ENCODE results near the gene IGFBP7.

The IGFBP7 gene

GRCh38 chr4:57106181-57106580, 4.0 kb downstream of the IGFBP7 start:
- no peak for DNase-seq (ENCODE audit: low read depth)
- no peak overlapping the region for H3K4me3 ChIP-seq (ENCODE audit: low read length)
- no peaks in the 10 kb centered on the region for H3K27me3 ChIP-seq (replicated peaks; ENCODE audit: control insufficient read depth, insufficient read depth, low read length)
- H3K4me1 ChIP-seq (ENCODE audit: control insufficient read depth, insufficient read depth, low read length) = peaks cover 40% of the 10 kb centered on the region
- no peak overlapping the region for H3K9ac ChIP-seq (ENCODE audit: low read length)
- H3K36me3 ChIP-seq (ENCODE audit: control insufficient read depth, insufficient read depth, low read length, severe bottlenecking) = no peaks in the 10 kb centered on the region
- peaks cover 9% of the 10 kb centered on the region for H3K9me3 ChIP-seq (ENCODE audit: control insufficient read depth, low read length)

- H3K9ac ChIP-seq (ENCODE audit: low read length) = no peak overlapping the region
- peaks cover 34% of the 10 kb centered on the region for H3K4me1 ChIP-seq (ENCODE audit: control insufficient read depth, insufficient read depth, low read length)
- peak; percentile 47 for DNase-seq (ENCODE audit: low read depth)
- peaks cover 9% of the 10 kb centered on the region for H3K9me3 ChIP-seq (ENCODE audit: control insufficient read depth, low read length)
- H3K4me3 ChIP-seq (ENCODE audit: low read length) = no peak overlapping the region
- H3K36me3 ChIP-seq (ENCODE audit: control insufficient read depth, insufficient read depth, low read length, severe bottlenecking) = no peaks in the 10 kb centered on the region
- H3K27me3 ChIP-seq (replicated peaks; ENCODE audit: control insufficient read depth, insufficient read depth, low read length) = no peaks in the 10 kb centered on the region
Observed at GRCh38 chr4:57104706-57105560, 5.3 kb downstream of the IGFBP7 start.

- Histone ChIP-seq H3K4me1 (ENCODE audit: control insufficient read depth, insufficient read depth, low read length) (peaks cover 50% of the 10 kb centered on the region), H3K27me3 (replicated peaks; ENCODE audit: control insufficient read depth, insufficient read depth, low read length) (no peaks in the 10 kb centered on the region), H3K9me3 (ENCODE audit: control insufficient read depth, low read length) (peaks cover 9% of the 10 kb centered on the region), H3K4me3 (ENCODE audit: low read length) (no peak overlapping the region), H3K36me3 (ENCODE audit: control insufficient read depth, insufficient read depth, low read length, severe bottlenecking) (no peaks in the 10 kb centered on the region), H3K9ac (ENCODE audit: low read length) (peak overlapping the region; percentile 65)
- DNase-seq (ENCODE audit: low read depth) = peak; percentile 46
Observed at GRCh38 chr4:57103051-57103450, 7.1 kb downstream of the IGFBP7 start.

GRCh38 chr4:57102050-57102624, 8.0 kb downstream of the IGFBP7 start:
- no peaks in the 10 kb centered on the region for H3K36me3 ChIP-seq (ENCODE audit: control insufficient read depth, insufficient read depth, low read length, severe bottlenecking)
- DNase-seq (ENCODE audit: low read depth) = peak; percentile 89
- H3K4me1 ChIP-seq (ENCODE audit: control insufficient read depth, insufficient read depth, low read length) = peaks cover 60% of the 10 kb centered on the region
- H3K27me3 ChIP-seq (replicated peaks; ENCODE audit: control insufficient read depth, insufficient read depth, low read length) = no peaks in the 10 kb centered on the region
- H3K4me3 ChIP-seq (ENCODE audit: low read length) = no peak overlapping the region
- H3K9me3 ChIP-seq (ENCODE audit: control insufficient read depth, low read length) = peaks cover 3% of the 10 kb centered on the region
- H3K9ac ChIP-seq (ENCODE audit: low read length) = peak overlapping the region; percentile 65

GRCh38 chr4:57100979-57101651, 9.1 kb downstream of the IGFBP7 start:
- no peak overlapping the region for H3K9ac ChIP-seq (ENCODE audit: low read length)
- no peaks in the 10 kb centered on the region for H3K36me3 ChIP-seq (ENCODE audit: control insufficient read depth, insufficient read depth, low read length, severe bottlenecking)
- no peaks in the 10 kb centered on the region for H3K27me3 ChIP-seq (replicated peaks; ENCODE audit: control insufficient read depth, insufficient read depth, low read length)
- peak; percentile 68 for DNase-seq (ENCODE audit: low read depth)
- peaks cover 70% of the 10 kb centered on the region for H3K4me1 ChIP-seq (ENCODE audit: control insufficient read depth, insufficient read depth, low read length)
- no peaks in the 10 kb centered on the region for H3K9me3 ChIP-seq (ENCODE audit: control insufficient read depth, low read length)
- H3K4me3 ChIP-seq (ENCODE audit: low read length) = no peak overlapping the region

GRCh38 chr4:57099363-57099762, 10.8 kb downstream of the IGFBP7 start:
- H3K9me3 ChIP-seq (ENCODE audit: control insufficient read depth, low read length) = no peaks in the 10 kb centered on the region
- no peaks in the 10 kb centered on the region for H3K27me3 ChIP-seq (replicated peaks; ENCODE audit: control insufficient read depth, insufficient read depth, low read length)
- peak overlapping the region; percentile 36 for H3K9ac ChIP-seq (ENCODE audit: low read length)
- H3K36me3 ChIP-seq (ENCODE audit: control insufficient read depth, insufficient read depth, low read length, severe bottlenecking) = no peaks in the 10 kb centered on the region
- H3K4me1 ChIP-seq (ENCODE audit: control insufficient read depth, insufficient read depth, low read length) = peaks cover 79% of the 10 kb centered on the region
- DNase-seq (ENCODE audit: low read depth) = no peak
- H3K4me3 ChIP-seq (ENCODE audit: low read length) = no peak overlapping the region

- Histone ChIP-seq H3K4me1 (ENCODE audit: control insufficient read depth, insufficient read depth, low read length) (peaks cover 80% of the 10 kb centered on the region), H3K27me3 (replicated peaks; ENCODE audit: control insufficient read depth, insufficient read depth, low read length) (no peaks in the 10 kb centered on the region), H3K9ac (ENCODE audit: low read length) (peak overlapping the region; percentile 36), H3K9me3 (ENCODE audit: control insufficient read depth, low read length) (no peaks in the 10 kb centered on the region), H3K36me3 (ENCODE audit: control insufficient read depth, insufficient read depth, low read length, severe bottlenecking) (no peaks in the 10 kb centered on the region), H3K4me3 (ENCODE audit: low read length) (no peak overlapping the region)
- peak; percentile 91 for DNase-seq (ENCODE audit: low read depth)
Observed at GRCh38 chr4:57098941-57099340, 11.2 kb downstream of the IGFBP7 start.

GRCh38 chr4:57098415-57098814, 11.8 kb downstream of the IGFBP7 start:
- H3K4me3 ChIP-seq (ENCODE audit: low read length) = peak overlapping the region; percentile 11
- H3K27me3 ChIP-seq (replicated peaks; ENCODE audit: control insufficient read depth, insufficient read depth, low read length) = no peaks in the 10 kb centered on the region
- no peaks in the 10 kb centered on the region for H3K9me3 ChIP-seq (ENCODE audit: control insufficient read depth, low read length)
- H3K4me1 ChIP-seq (ENCODE audit: control insufficient read depth, insufficient read depth, low read length) = peaks cover 82% of the 10 kb centered on the region
- H3K9ac ChIP-seq (ENCODE audit: low read length) = peak overlapping the region; percentile 36
- no peaks in the 10 kb centered on the region for H3K36me3 ChIP-seq (ENCODE audit: control insufficient read depth, insufficient read depth, low read length, severe bottlenecking)
- DNase-seq (ENCODE audit: low read depth) = no peak

- H3K4me3 ChIP-seq (ENCODE audit: low read length) = no peak overlapping the region
- DNase-seq (ENCODE audit: low read depth) = no peak
- no peaks in the 10 kb centered on the region for H3K36me3 ChIP-seq (ENCODE audit: control insufficient read depth, insufficient read depth, low read length, severe bottlenecking)
- H3K9ac ChIP-seq (ENCODE audit: low read length) = peak overlapping the region; percentile 36
- peaks cover 75% of the 10 kb centered on the region for H3K4me1 ChIP-seq (ENCODE audit: control insufficient read depth, insufficient read depth, low read length)
- no peaks in the 10 kb centered on the region for H3K9me3 ChIP-seq (ENCODE audit: control insufficient read depth, low read length)
- no peaks in the 10 kb centered on the region for H3K27me3 ChIP-seq (replicated peaks; ENCODE audit: control insufficient read depth, insufficient read depth, low read length)
Observed at GRCh38 chr4:57097711-57098110, 12.5 kb downstream of the IGFBP7 start.

GRCh38 chr4:57095956-57096355, 14.2 kb downstream of the IGFBP7 start:
- H3K4me1 ChIP-seq (ENCODE audit: control insufficient read depth, insufficient read depth, low read length) = peaks cover 60% of the 10 kb centered on the region
- H3K27me3 ChIP-seq (replicated peaks; ENCODE audit: control insufficient read depth, insufficient read depth, low read length) = no peaks in the 10 kb centered on the region
- peaks cover 3% of the 10 kb centered on the region for H3K36me3 ChIP-seq (ENCODE audit: control insufficient read depth, insufficient read depth, low read length, severe bottlenecking)
- no peak overlapping the region for H3K4me3 ChIP-seq (ENCODE audit: low read length)
- H3K9ac ChIP-seq (ENCODE audit: low read length) = no peak overlapping the region
- H3K9me3 ChIP-seq (ENCODE audit: control insufficient read depth, low read length) = no peaks in the 10 kb centered on the region
- no peak for DNase-seq (ENCODE audit: low read depth)

GRCh38 chr4:57095245-57095644, 14.9 kb downstream of the IGFBP7 start:
- H3K4me3 ChIP-seq (ENCODE audit: low read length) = no peak overlapping the region
- peak overlapping the region; percentile 17 for H3K9ac ChIP-seq (ENCODE audit: low read length)
- H3K27me3 ChIP-seq (replicated peaks; ENCODE audit: control insufficient read depth, insufficient read depth, low read length) = no peaks in the 10 kb centered on the region
- no peaks in the 10 kb centered on the region for H3K9me3 ChIP-seq (ENCODE audit: control insufficient read depth, low read length)
- H3K36me3 ChIP-seq (ENCODE audit: control insufficient read depth, insufficient read depth, low read length, severe bottlenecking) = peaks cover 3% of the 10 kb centered on the region
- H3K4me1 ChIP-seq (ENCODE audit: control insufficient read depth, insufficient read depth, low read length) = peaks cover 60% of the 10 kb centered on the region
- no peak for DNase-seq (ENCODE audit: low read depth)
